CD4-positive, alpha-beta T cell treated with Interferon alpha-2 for 1 hour (primary cell): ENCODE measurements around the gene EPHA4.

Source experiments
- DNase-seq, 2 donors: peaks; one replicate each; pipeline ENCODE4 v3.0.0-alpha.2; 2020 to 2022

The EPHA4 gene

DNA sequence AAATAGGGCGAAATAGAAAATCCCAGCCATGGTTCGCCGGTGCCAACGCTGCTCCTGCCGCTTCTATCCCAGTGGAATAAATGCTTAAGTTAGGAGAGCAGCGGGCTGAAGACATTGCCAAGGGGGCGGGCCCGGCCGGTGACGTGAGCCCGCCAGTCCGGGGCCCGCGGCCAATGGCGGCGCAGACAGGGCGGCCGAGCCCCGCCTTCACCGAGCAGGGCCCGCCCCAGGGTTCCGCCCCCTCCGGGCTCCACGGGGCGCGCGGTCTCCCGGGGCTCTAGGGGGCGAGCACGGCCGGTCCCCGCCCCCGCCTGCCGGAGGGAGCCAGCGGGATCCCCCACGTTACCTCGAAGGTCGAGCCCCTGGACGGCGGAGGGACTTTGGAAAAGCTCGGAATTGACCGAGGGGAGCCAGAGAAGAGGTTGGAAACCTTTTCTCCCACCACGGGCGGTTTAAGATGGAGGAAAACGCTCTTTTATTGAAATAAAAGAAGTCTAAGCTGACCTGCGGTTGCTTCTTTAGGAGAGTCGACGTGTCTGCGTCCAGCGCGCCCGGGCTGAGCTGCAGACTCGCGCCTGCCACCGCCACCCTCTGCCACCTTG, at the start of gene EPHA4:
Gene EPHA4, minus strand, starts transcription at position 86 of the 602 bp plus-strand sequence. Its CDS starts 56 bp downstream, at position 30.
- DNase-seq: peak; percentile 80 to 90

GRCh38 chr2:221618007-221618406, 45.9 kb upstream of the EPHA4 start:
- DNase-seq: no peak

GRCh38 chr2:221616561-221616960, 44.5 kb upstream of the EPHA4 start:
- DNase-seq: no peak

DNA sequence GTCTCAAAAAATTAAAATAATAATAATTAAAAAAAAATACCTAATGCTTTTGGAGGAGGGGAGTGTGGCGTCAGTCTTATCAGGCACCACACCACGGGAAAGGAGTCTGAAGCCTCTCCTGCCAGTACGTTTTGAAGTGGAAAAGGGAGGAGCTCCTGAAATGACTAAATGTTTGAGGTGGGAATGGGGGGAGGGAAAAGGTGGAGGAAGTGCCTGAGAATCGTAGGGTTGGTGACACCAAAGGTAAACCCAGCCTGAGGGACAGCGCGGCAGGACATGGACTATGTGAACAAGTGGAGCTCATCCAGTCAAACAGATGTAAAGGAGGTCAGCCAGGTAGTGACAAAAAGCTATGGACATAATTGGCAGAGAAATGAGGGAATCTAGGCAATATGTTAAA, 42.2 kb upstream of the EPHA4 start:
- DNase-seq: no peak

DNA sequence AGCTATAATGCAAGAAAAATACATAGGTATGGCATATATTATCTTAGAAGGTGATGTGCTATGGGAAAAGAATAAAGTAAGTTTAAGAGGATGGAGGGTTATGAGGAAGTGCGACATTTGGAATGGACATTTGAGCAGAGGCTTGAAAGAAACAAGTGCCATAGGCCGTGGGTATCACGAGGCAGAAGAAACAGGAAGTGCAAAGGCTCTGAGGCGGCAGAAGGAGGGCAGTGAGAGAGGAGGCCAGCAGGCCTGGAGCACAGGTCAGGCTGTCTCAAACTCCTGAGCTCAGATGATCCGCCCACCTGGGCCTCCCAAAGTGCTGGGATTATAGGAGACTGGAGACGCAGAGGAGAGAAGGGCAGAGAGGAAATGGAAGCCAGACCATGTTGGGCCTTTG, 40.7 kb upstream of the EPHA4 start:
- DNase-seq: no peak

- DNase-seq: no peak
These were observed 40.1 kb upstream of the EPHA4 start for GRCh38 chr2:221612161-221612560.

DNA sequence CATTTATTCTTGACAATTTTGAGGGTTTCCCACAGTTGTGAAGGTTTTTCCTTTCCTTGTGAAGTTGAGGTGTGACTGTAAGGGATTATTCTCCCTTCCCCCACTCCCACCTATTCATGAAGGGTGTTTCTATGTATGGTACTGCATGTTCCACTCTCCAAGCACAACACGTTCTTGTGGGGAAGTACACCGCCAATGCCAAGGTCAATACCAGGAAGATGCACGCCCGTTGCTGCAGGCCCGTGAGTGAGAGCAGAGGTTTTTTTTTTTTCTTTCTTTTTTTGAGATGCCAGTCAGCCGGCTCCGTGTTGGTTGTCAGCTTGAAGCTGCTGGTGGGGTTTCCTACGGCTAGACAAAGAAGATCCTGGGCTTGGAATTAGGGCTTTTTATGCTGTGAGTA, 38.6 kb upstream of the EPHA4 start:
- no peak for DNase-seq

DNA sequence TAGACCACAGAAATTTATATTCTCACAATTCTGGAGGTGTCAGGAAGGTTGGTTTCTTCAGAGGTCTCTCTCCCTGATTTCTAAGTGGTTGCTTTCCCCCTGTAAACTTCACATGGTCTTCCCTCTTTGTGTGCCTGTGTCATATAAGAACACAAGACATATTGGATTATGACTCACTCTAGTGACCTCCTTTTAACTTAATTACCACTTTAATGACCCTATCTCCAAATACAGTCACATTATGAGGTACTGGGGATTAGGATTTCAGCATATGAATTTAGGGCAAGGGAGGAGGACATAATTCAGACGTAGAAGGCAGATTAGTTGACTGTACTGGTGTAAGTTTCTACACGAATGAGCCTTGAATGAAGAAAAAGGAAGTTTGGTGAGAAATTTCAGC, 38.2 kb upstream of the EPHA4 start:
- no peak for DNase-seq

DNA sequence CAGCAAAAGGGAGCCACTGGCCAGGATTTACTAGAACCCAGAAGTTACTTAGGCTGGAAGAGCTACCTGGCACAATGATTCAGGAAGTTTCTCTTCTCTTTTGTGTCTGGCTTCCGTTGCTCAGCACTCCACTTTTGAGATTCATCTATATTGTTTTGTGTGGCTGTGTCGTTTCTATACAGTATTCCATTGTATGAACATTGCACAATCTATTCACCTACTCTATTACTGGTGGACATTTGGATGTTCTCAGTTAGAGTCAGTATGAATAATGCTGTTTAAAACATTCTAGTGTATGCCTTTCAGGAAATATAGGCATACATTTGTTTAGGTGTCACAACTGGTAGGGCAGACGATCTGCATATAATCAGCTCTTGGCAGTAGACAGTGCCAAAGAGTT, 36.3 kb upstream of the EPHA4 start:
- DNase-seq: no peak

GRCh38 chr2:221606424-221606823, 34.3 kb upstream of the EPHA4 start:
- DNase-seq: no peak

DNA sequence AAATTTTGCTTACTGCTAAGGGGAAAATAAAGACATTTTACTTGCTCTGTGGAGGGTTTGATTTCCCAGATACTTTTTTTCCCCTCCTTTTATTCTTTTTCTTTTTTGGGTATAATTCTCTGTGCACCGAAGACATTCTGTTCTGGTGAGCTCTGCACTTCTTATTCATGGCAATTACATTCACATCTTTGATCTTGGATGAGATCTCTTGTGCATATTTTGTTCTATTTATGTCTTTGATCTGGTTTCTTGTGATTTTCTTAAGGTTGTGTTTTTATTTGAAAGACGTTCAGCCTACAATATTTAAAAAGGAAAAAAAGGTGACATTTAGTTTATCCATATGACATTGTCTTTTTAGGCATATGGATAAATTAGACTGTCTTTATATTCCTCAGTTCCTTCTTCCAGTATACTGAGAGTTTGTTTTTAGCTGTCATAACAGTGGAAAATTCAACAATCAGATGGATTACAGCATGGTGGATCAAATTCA, 33.7 kb upstream of the EPHA4 start:
- DNase-seq: no peak

GRCh38 chr2:221602938-221603337, 30.8 kb upstream of the EPHA4 start:
- no peak for DNase-seq

DNA sequence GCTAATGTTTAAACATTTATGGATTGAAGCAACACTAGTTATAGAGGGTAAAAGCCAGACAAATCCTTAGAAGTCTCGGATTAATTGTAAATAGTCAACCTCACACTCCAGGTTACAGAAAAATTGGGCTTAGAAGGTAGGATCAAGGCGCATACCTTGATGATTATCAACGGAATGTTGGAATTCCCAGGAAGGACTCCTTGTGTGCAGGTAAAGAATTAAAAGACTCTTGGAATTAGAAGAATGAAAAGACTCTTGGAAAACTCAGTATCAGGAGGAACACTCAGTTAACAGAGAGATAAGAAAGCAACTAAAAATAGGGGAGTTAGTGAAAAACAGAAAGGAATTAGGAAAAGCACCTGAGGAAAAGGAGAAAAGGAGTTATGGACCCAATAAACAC, 29.3 kb upstream of the EPHA4 start:
- DNase-seq: no peak

GRCh38 chr2:221600388-221600787, 28.3 kb upstream of the EPHA4 start:
- DNase-seq: no peak

DNA sequence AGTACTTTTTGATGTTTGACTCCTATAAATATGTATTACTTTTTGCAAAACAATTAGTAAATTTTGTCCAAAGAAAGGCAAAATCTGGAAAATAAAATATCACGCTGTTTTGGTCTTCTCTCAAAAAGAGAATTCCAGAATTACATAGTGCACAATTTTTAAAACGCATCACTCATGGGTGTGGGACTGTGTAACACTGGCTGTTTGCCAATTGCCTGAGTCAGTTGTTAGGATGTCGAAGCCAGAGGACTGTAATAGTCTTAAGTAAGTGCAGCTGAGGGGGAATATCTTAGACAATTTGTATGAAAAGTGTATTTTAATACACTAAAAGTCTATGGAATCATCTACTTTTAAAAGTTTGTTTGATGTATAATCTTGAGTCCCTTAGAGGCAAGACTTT, 24.1 kb upstream of the EPHA4 start:
- no peak for DNase-seq

DNA sequence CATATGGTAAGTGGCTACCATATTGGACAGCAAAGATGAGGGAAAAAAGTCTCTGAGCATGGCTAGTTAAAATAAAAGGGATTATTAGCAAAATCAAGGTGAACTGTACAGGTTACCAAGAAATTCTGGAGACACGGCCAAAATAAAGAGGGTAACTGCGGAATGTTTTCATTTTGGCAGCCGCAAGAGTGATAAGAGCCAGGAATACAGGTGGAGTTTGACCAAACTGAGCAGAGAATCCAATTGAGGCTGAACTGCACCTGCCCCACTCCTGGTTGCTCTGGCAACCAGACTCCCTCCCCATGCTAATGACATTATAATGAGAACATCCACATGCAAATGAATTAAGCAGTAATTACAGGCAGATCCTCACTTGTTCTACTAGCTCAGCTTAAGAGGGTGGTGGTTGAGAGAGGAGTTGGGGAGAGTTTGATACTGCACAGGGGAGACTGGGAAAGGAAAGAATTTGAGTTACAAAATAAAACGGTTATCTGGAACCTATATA, 18.8 kb upstream of the EPHA4 start:
- no peak for DNase-seq

DNA sequence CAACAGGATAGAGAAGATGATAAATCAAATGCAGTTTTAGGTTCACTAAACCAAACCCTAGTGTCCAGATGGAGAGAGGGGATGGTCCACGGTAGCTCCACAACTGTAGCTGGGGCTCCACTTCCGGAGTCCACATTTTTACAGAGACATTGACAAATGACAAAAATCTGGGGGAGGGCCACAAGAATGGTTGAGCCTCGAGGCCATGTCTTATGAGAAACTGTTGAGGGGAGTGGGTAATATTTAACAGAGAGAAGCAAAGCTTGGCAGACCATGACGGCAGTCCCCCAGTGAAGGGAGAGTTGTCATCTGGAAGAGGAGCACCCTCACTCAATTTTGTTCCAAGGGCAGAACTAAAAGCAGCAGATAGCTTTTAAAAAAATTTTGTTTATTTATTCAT, 17.6 kb upstream of the EPHA4 start:
- DNase-seq: no peak

- no peak for DNase-seq
These were observed 16.3 kb upstream of the EPHA4 start for GRCh38 chr2:221588306-221588985.

DNA sequence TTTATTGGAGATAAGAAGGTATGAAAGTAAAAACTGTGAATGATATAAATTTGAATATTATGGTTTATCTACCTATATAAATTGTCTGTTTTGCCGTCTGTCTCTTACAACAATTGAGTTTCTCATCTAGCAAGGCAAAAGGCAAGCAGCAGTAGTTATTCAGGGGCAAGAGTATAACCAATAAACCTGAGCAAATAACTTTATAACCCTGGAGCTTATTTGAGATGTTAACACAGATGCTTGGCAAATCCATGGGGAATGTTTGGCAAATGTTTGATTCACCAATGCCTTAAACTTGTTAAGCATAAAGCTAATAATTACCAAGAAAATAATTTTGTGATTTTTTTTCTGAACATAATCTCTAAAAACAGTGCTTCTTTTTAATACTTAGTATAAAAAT, 9.9 kb upstream of the EPHA4 start:
- DNase-seq: no peak

DNA sequence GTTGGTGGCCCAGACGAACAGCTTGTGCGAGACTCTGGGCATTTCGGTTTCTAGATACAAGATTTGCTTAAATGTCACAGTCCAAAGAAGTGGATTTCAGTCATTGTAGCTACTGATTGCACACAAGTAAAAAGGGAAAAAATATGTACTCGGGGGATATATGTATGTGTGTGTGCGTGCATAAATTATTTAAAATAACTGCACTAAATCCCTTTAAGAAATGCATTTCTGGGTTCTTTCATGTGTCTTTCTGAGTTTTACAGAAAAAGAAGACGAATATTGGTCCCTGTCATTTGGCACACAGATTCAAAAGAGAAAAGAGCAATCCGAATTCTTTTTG, 2.1 kb upstream of the EPHA4 start:
- DNase-seq: no peak

GRCh38 chr2:221573430-221574230, 1.5 kb upstream of the EPHA4 start:
- DNase-seq: peak; percentile 74 to 84

DNA sequence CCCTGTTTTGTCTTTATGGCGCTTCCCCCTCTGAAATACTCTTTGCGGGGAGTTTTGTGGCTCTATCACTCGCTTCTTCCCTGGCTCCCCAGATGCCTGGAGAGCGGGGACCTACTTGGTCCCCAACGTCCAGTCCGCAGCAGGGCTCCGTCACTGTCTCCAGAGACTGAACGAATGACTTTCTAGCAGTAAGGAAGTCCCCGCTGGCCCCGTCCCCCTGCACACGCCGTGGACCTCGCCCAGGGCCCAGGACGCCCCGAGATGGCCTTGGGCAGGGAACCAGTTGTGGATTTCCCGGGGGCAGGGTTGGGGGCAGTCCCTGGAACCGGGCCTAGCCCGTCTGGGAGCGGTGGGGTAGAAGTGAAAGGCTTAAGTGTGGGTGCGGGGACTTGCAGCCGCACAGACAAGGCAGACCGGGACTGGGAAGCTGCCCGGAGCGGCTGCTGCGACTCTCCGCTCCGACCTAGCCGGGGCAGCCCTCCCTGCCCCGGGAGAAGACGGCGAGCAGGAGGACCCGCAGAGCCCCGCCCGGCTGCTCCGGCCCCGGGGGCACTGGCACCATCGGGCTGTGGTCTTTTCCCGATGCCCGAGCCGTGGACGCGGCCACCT, 821 bp upstream of the EPHA4 start:
- DNase-seq: peak in 1 of 2 donors; percentile 31

GRCh38 chr2:221571551-221572218, 419 bp downstream of the EPHA4 start:
- no peak for DNase-seq
